Measurements from ENCODE around the gene UMODL1.

The UMODL1 gene

GRCh38 chr21:42149656-42150473 is 78.7 kb downstream of the UMODL1 start:
- Histone ChIP-seq H3K27ac (ENCODE audit: low read length, poor library complexity, severe bottlenecking) (no peak overlapping the region), H3K27me3 (ENCODE audit: control insufficient read depth in 1 of 2, insufficient read depth in 1 of 2, low read length in 2 of 2) (peaks cover 55 to 78% of the 10 kb centered on the region in 2 experiments), H3K9ac (ENCODE audit: low read length) (no peak overlapping the region), H3K18ac (ENCODE audit: low read depth in 1 of 2, low read length in 2 of 2) (no peak overlapping the region), H4K8ac (ENCODE audit: low read length) (no peak overlapping the region), H2BK120ac (ENCODE audit: low read depth, low read length) (no peak overlapping the region), H4K91ac (ENCODE audit: low read length) (no peak overlapping the region), H3K36me3 (ENCODE audit: control insufficient read depth in 1 of 2, insufficient read depth in 2 of 2, low read depth in 1 of 2, low read length in 2 of 2) (no peaks in the 10 kb centered on the region), H2AK5ac (ENCODE audit: low read length, severe bottlenecking) (no peak overlapping the region), H3K23ac (ENCODE audit: low read length in 2 of 2) (no peak overlapping the region), H2AFZ (ENCODE audit: low read depth, low read length) (no peak overlapping the region), H3K9me3 (ENCODE audit: control insufficient read depth, low read length) (no peaks in the 10 kb centered on the region), H3K4me3 (ENCODE audit: insufficient read depth in 1 of 2, low read depth in 1 of 2, low read length in 2 of 2) (no peak overlapping the region), H3K14ac (ENCODE audit: low read length in 2 of 2) (no peak overlapping the region), H2BK15ac (ENCODE audit: low read depth, poor library complexity, severe bottlenecking) (no peak overlapping the region), H3K4me2 (ENCODE audit: low read length, poor library complexity, severe bottlenecking) (no peak overlapping the region), H2BK5ac (ENCODE audit: low read depth, low read length, poor library complexity, severe bottlenecking) (no peak overlapping the region), H3K4ac (ENCODE audit: low read depth in 1 of 2, low read length in 2 of 2) (no peak overlapping the region), H2BK12ac (ENCODE audit: low read length in 2 of 2) (no peak overlapping the region), H3K4me1 (ENCODE audit: control insufficient read depth, insufficient read depth, low read depth, low read length) (peaks cover 2% of the 10 kb centered on the region), H3K79me1 (replicated peaks; ENCODE audit: low read length, poor library complexity, severe bottlenecking) (no peaks in the 10 kb centered on the region)
- DNase-seq = no peak
- 89% methylated on average over 21 of the region's 21 CpGs for WGBS

- no peak overlapping the region for H3K9ac ChIP-seq (ENCODE audit: low read length)
- H3K27ac ChIP-seq (ENCODE audit: low read length, poor library complexity, severe bottlenecking) = no peak overlapping the region
- no peak overlapping the region for H2AK5ac ChIP-seq (ENCODE audit: low read length, severe bottlenecking)
- H3K18ac ChIP-seq (ENCODE audit: low read depth in 1 of 2, low read length in 2 of 2) = no peak overlapping the region
- H3K14ac ChIP-seq (ENCODE audit: low read length in 2 of 2) = no peak overlapping the region
- H4K91ac ChIP-seq (ENCODE audit: low read length) = no peak overlapping the region
- no peaks in the 10 kb centered on the region for H3K9me3 ChIP-seq (ENCODE audit: control insufficient read depth, low read length)
- no peak overlapping the region for H3K4ac ChIP-seq (ENCODE audit: low read depth in 1 of 2, low read length in 2 of 2)
- H2BK120ac ChIP-seq (ENCODE audit: low read depth, low read length) = no peak overlapping the region
- no peak for DNase-seq
- no peak overlapping the region for H3K4me2 ChIP-seq (ENCODE audit: low read length, poor library complexity, severe bottlenecking)
- no peaks in the 10 kb centered on the region for H3K79me1 ChIP-seq (replicated peaks; ENCODE audit: low read length, poor library complexity, severe bottlenecking)
- no peak overlapping the region for H3K4me3 ChIP-seq (ENCODE audit: insufficient read depth in 1 of 2, low read depth in 1 of 2, low read length in 2 of 2)
- no peak overlapping the region for H2AFZ ChIP-seq (ENCODE audit: low read depth, low read length)
- no peak overlapping the region for H4K8ac ChIP-seq (ENCODE audit: low read length)
- 92% methylated on average over 13 of the region's 13 CpGs for WGBS
- H3K4me1 ChIP-seq (ENCODE audit: control insufficient read depth, insufficient read depth, low read depth, low read length) = peaks cover 2% of the 10 kb centered on the region
- H3K23ac ChIP-seq (ENCODE audit: low read length in 2 of 2) = no peak overlapping the region
- H2BK15ac ChIP-seq (ENCODE audit: low read depth, poor library complexity, severe bottlenecking) = no peak overlapping the region
- no peak overlapping the region for H2BK12ac ChIP-seq (ENCODE audit: low read length in 2 of 2)
- H2BK5ac ChIP-seq (ENCODE audit: low read depth, low read length, poor library complexity, severe bottlenecking) = no peak overlapping the region
- peaks cover 60 to 85% of the 10 kb centered on the region in 2 experiments for H3K27me3 ChIP-seq (ENCODE audit: control insufficient read depth in 1 of 2, insufficient read depth in 1 of 2, low read length in 2 of 2)
- no peaks in the 10 kb centered on the region for H3K36me3 ChIP-seq (ENCODE audit: control insufficient read depth in 1 of 2, insufficient read depth in 2 of 2, low read depth in 1 of 2, low read length in 2 of 2)
Observed at GRCh38 chr21:42150474-42151085, 79.5 kb downstream of the UMODL1 start.

GRCh38 chr21:42151148-42151947 is 80.2 kb downstream of the UMODL1 start:
- Histone ChIP-seq H2AK5ac (ENCODE audit: low read length, severe bottlenecking) (no peak overlapping the region), H2BK120ac (ENCODE audit: low read depth, low read length) (no peak overlapping the region), H3K4me2 (ENCODE audit: low read length, poor library complexity, severe bottlenecking) (no peak overlapping the region), H3K14ac (ENCODE audit: low read length in 2 of 2) (no peak overlapping the region), H3K9ac (ENCODE audit: low read length) (no peak overlapping the region), H3K27me3 (ENCODE audit: control insufficient read depth in 1 of 2, insufficient read depth in 1 of 2, low read length in 2 of 2) (peaks cover 60 to 83% of the 10 kb centered on the region in 2 experiments), H2BK5ac (ENCODE audit: low read depth, low read length, poor library complexity, severe bottlenecking) (no peak overlapping the region), H3K4me1 (ENCODE audit: control insufficient read depth, insufficient read depth, low read depth, low read length) (no peaks in the 10 kb centered on the region), H2BK15ac (ENCODE audit: low read depth, poor library complexity, severe bottlenecking) (no peak overlapping the region), H2BK12ac (ENCODE audit: low read length in 2 of 2) (no peak overlapping the region), H2AFZ (ENCODE audit: low read depth, low read length) (no peak overlapping the region), H3K79me1 (replicated peaks; ENCODE audit: low read length, poor library complexity, severe bottlenecking) (no peaks in the 10 kb centered on the region), H3K9me3 (ENCODE audit: control insufficient read depth, low read length) (no peaks in the 10 kb centered on the region), H4K91ac (ENCODE audit: low read length) (no peak overlapping the region), H4K8ac (ENCODE audit: low read length) (no peak overlapping the region), H3K36me3 (ENCODE audit: control insufficient read depth in 1 of 2, insufficient read depth in 2 of 2, low read depth in 1 of 2, low read length in 2 of 2) (no peaks in the 10 kb centered on the region), H3K4ac (ENCODE audit: low read depth in 1 of 2, low read length in 2 of 2) (no peak overlapping the region), H3K18ac (ENCODE audit: low read depth in 1 of 2, low read length in 2 of 2) (no peak overlapping the region), H3K4me3 (ENCODE audit: insufficient read depth in 1 of 2, low read depth in 1 of 2, low read length in 2 of 2) (no peak overlapping the region), H3K23ac (ENCODE audit: low read length in 2 of 2) (no peak overlapping the region), H3K27ac (ENCODE audit: low read length, poor library complexity, severe bottlenecking) (no peak overlapping the region)
- WGBS = 90% methylated on average over 10 of the region's 12 CpGs
- no peak for DNase-seq

GRCh38 chr21:42151948-42152220 is 80.8 kb downstream of the UMODL1 start:
- Histone ChIP-seq H3K18ac (ENCODE audit: low read depth in 1 of 2, low read length in 2 of 2) (no peak overlapping the region), H2AK5ac (ENCODE audit: low read length, severe bottlenecking) (no peak overlapping the region), H3K9me3 (ENCODE audit: control insufficient read depth, low read length) (no peaks in the 10 kb centered on the region), H3K4me3 (ENCODE audit: insufficient read depth in 1 of 2, low read depth in 1 of 2, low read length in 2 of 2) (no peak overlapping the region), H3K36me3 (ENCODE audit: control insufficient read depth in 1 of 2, insufficient read depth in 2 of 2, low read depth in 1 of 2, low read length in 2 of 2) (no peaks in the 10 kb centered on the region), H2AFZ (ENCODE audit: low read depth, low read length) (no peak overlapping the region), H3K27ac (ENCODE audit: low read length, poor library complexity, severe bottlenecking) (no peak overlapping the region), H2BK5ac (ENCODE audit: low read depth, low read length, poor library complexity, severe bottlenecking) (no peak overlapping the region), H3K14ac (ENCODE audit: low read length in 2 of 2) (no peak overlapping the region), H2BK12ac (ENCODE audit: low read length in 2 of 2) (no peak overlapping the region), H3K9ac (ENCODE audit: low read length) (no peak overlapping the region), H4K91ac (ENCODE audit: low read length) (no peak overlapping the region), H3K4ac (ENCODE audit: low read depth in 1 of 2, low read length in 2 of 2) (no peak overlapping the region), H3K79me1 (replicated peaks; ENCODE audit: low read length, poor library complexity, severe bottlenecking) (no peaks in the 10 kb centered on the region), H3K4me2 (ENCODE audit: low read length, poor library complexity, severe bottlenecking) (no peak overlapping the region), H3K23ac (ENCODE audit: low read length in 2 of 2) (no peak overlapping the region), H4K8ac (ENCODE audit: low read length) (no peak overlapping the region), H2BK120ac (ENCODE audit: low read depth, low read length) (no peak overlapping the region), H3K4me1 (ENCODE audit: control insufficient read depth, insufficient read depth, low read depth, low read length) (no peaks in the 10 kb centered on the region), H3K27me3 (ENCODE audit: control insufficient read depth in 1 of 2, insufficient read depth in 1 of 2, low read length in 2 of 2) (peaks cover 61 to 83% of the 10 kb centered on the region in 2 experiments), H2BK15ac (ENCODE audit: low read depth, poor library complexity, severe bottlenecking) (no peak overlapping the region)
- DNase-seq = no peak

Data from mesenchymal stem cell (in vitro differentiated cells and primary cell).